Endothelial cell of umbilical vein (primary cell): ENCODE measurements around the gene RYR2.

Experiments
- POLR2A ChIP-seq: IDR thresholded peaks from 2 replicates; pipeline ENCODE4 v1.6.1; 2012; ENCODE audit warnings: low read depth, mild to moderate bottlenecking, control low read depth, low read length
- POLR2AphosphoS5 ChIP-seq: IDR thresholded peaks from 2 replicates; pipeline ENCODE4 v1.6.1; 2012; ENCODE audit warnings: low read depth, mild to moderate bottlenecking, control low read depth, low read length, moderate library complexity; ENCODE audit not compliant: insufficient read depth
- TF ChIP-seq, protein P1 (sequence below): IDR thresholded peaks from 2 replicates; pipeline ENCODE4 v1.6.1; 2011; ENCODE audit not compliant: insufficient read depth, insufficient read length

- TF ChIP-seq, protein P1, sequence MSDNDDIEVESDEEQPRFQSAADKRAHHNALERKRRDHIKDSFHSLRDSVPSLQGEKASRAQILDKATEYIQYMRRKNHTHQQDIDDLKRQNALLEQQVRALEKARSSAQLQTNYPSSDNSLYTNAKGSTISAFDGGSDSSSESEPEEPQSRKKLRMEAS: no peak
- TF ChIP-seq POLR2AphosphoS5 (no peak), POLR2A (no peak)
Measured at GRCh38 chr1:237227476-237227875, 185.5 kb downstream of the RYR2 start.
